Measurements from ENCODE around the gene NUCB1. TPM values are rescaled to one million over a fixed set of nuclear protein-coding genes. Genes with fewer than 3 reads are reported as not detected.
A peak's percentile ranks its signal among the peaks of the same experiment; 100 is the strongest.

NUCB1 gene
- total and polyA plus RNA-seq, 9 of the 15 experiments (the other 6 are each of a cell fraction or from before 2014, with no cell fraction given) = 3.1 to 153 (median 71.7) TPM

DNA sequence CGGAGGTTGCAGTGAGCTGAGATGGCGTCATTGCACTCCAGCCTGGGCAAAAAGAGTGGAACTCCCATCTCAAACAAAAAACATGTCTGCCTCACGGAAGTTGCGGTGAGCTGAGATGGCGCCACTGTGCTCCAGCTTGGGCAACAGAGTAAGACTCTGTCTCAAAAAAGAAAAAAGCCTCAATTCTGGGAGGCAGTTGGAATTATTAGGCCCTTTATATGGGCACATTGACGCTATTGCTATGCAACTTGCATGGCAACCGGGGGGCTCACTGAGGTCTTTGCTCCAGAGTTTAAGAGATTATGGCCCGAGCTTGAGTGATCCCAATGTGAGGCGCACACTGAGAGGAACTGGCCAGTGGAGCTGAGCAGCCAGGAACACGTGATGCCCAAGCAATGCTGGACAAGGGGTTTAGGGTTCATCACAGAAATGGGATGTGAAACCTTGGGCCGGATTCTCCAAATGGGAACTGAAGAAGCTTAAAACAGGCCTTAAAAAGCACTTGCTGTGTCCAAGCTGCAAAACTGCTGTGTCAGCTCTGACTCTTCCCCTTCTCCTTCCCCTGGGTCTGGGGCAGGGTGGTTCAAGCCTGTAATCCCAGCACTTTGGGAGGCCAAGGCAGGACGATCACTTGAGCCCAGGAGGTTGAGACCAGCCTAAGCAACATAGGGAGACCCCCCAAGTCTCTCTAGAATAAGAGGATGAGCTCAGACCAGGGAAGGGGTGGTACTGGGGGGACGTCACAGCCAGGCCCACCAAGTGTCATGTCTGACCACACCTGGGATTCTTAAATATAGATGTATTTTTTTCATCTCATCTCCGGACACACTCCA is 67.5 kb downstream of the NUCB1 start (continued):
- TF ChIP-seq CUX1 (CRISPR knock-in tag; IDR thresholded peaks at IDR 0.05) (no peak), WHSC1 (IDR thresholded peaks at IDR 0.05; ENCODE audit: low read length) (no peak), ZNF644 (tag; IDR thresholded peaks at IDR 0.05; ENCODE audit: low read depth) (no peak), ZFPM2 (CRISPR knock-in tag; IDR thresholded peaks at IDR 0.05) (peak; percentile 94; the same call in 1 of the 2 replicates), CBX8 (IDR thresholded peaks at IDR 0.05; ENCODE audit: borderline replicate concordance, extremely low read depth, low read depth, low read length, poor library complexity, severe bottlenecking) (no peak), ZNF511 (CRISPR knock-in tag; IDR thresholded peaks at IDR 0.05) (no peak), SP1 (CRISPR knock-in tag; IDR thresholded peaks at IDR 0.05) (peak; percentile 44), STAG1 (CRISPR knock-in tag; IDR thresholded peaks at IDR 0.05; ENCODE audit: borderline replicate concordance) (no peak), HDAC2 (IDR thresholded peaks at IDR 0.05) (no peak), ARID2 (IDR thresholded peaks at IDR 0.05) (peak; percentile 33; the same call in 1 of the 2 replicates), ZNF696 (CRISPR knock-in tag; conservative IDR thresholded peaks at IDR 0.05) (peak; percentile 5; the same call in 1 of the 2 replicates), CBX2 (IDR thresholded peaks at IDR 0.05; ENCODE audit: insufficient read depth, low read length, poor library complexity, severe bottlenecking) (no peak), NCOR1 (IDR thresholded peaks at IDR 0.05) (peak; percentile 63)
- TF ChIP-seq, protein P1, sequence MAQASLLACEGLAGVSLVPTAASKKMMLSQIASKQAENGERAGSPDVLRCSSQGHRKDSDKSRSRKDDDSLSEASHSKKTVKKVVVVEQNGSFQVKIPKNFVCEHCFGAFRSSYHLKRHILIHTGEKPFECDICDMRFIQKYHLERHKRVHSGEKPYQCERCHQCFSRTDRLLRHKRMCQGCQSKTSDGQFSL (CRISPR knock-in tag; IDR thresholded peaks at IDR 0.05) = no peak
- TF ChIP-seq, protein P1 (tag; IDR thresholded peaks at IDR 0.05) = no peak
- TF ChIP-seq, protein P2, sequence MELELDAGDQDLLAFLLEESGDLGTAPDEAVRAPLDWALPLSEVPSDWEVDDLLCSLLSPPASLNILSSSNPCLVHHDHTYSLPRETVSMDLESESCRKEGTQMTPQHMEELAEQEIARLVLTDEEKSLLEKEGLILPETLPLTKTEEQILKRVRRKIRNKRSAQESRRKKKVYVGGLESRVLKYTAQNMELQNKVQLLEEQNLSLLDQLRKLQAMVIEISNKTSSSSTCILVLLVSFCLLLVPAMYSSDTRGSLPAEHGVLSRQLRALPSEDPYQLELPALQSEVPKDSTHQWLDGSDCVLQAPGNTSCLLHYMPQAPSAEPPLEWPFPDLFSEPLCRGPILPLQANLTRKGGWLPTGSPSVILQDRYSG (tag; conservative IDR thresholded peaks at IDR 0.05; ENCODE audit: low read depth) = no peak
- TF ChIP-seq, protein P3, sequence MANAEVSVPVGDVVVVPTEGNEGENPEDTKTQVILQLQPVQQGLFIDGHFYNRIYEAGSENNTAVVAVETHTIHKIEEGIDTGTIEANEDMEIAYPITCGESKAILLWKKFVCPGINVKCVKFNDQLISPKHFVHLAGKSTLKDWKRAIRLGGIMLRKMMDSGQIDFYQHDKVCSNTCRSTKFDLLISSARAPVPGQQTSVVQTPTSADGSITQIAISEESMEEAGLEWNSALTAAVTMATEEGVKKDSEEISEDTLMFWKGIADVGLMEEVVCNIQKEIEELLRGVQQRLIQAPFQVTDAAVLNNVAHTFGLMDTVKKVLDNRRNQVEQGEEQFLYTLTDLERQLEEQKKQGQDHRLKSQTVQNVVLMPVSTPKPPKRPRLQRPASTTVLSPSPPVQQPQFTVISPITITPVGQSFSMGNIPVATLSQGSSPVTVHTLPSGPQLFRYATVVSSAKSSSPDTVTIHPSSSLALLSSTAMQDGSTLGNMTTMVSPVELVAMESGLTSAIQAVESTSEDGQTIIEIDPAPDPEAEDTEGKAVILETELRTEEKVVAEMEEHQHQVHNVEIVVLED (CRISPR knock-in tag; IDR thresholded peaks at IDR 0.05) = no peak
